HG02943 (cell line): ENCODE results near the gene GTF2H4.

Experiments
- ATAC-seq: cut with Tn5 transposase; IDR thresholded peaks from one replicate; pipeline ENCODE4 v1.9.1; 2021; ENCODE audit warnings: mild to moderate bottlenecking, low read depth, moderate library complexity; ENCODE audit not compliant: unreplicated experiment

GTF2H4 gene

DNA sequence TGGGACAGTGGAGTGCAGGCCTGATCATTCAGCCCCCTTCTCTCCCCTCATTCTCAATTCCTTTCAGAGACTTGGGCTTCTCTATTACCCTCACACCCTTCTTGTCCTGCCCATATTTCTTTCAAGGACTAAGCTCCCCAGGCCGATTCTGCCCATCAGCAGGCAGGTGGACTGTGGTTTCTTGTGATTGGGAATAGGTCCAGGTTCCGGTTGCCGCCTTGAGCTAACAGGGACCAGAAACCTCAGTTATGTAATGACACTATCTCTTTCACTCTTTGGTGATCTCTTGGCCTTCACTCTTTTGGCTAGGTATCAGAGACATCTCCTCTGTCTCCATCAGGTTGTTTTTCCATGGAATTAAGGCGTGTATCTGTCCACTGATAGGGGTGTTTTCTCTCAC is 39.2 kb downstream of the GTF2H4 start:
- ATAC-seq = no peak

DNA sequence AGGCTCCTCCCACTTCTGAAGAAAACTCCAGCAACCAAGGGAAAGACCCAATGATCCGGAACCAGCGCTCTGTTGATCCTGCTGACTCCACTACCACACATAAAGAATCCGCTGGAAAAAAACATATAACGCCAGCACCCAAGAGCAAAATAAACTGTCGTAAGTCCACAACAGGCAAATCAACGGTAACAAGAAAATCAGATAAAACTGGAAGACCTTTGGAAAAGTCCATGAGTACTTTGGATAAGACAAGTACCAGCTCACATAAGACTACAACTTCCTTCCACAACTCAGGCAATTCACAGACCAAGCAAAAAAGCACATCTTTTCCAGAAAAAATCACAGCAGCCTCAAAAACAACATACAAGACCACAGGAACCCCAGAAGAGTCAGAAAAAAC is 40.8 kb downstream of the GTF2H4 start:
- no peak for ATAC-seq

DNA sequence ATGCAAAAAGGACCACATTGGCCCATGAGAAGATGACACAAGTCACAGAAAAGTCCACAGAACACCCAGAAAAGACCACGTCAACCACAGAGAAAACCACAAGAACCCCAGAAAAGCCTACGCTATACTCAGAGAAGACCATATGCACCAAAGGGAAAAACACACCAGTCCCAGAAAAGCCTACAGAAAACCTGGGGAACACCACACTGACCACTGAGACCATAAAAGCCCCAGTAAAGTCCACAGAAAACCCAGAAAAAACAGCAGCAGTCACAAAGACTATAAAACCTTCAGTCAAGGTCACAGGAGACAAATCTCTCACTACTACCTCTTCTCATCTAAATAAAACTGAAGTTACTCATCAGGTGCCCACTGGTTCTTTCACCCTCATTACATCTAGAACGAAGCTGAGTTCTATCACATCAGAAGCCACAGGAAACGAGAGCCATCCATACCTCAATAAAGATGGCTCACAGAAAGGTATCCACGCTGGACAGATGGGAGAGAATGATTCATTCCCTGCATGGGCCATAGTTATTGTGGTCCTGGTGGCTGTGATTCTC is 44.0 kb downstream of the GTF2H4 start:
- ATAC-seq = no peak

GRCh38 chr6:30954631-30955366 is 46.8 kb downstream of the GTF2H4 start:
- no peak for ATAC-seq

DNA sequence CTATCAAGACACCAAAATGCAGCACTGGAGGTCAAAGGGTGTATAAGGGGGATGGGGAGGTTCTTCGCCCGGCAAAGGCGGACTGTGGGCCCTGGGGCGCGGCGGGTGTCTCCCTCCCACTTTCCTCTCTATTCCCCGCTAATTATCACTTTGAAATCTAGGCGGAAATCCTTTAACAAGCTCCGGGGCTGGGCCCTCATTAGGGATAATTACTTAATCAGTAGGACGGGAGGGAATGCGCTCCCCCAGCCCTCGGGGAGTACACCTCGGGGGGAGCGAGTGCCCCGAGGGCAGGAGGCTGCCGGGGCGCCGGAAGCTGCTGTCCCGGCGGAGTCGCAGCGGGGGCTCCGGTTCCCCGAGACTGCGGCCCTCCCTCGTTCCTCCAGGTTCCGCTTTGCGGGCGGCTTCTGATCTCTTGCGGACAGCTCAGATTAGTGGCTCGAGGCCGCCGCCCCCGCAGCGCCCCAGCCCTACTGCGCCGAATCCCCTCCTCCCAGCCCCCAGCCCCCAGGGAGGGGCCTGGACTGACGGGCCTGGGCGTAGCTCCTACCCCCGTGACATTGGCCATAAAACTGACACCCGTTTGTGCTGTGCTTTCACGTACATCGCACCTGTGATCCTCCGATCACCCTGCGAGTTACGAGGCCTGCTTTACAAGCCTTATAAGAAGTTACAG is 47.5 kb downstream of the GTF2H4 start:
- no peak for ATAC-seq

- ATAC-seq = no peak
These were observed 49.7 kb downstream of the GTF2H4 start for GRCh38 chr6:30957716-30958115.

DNA sequence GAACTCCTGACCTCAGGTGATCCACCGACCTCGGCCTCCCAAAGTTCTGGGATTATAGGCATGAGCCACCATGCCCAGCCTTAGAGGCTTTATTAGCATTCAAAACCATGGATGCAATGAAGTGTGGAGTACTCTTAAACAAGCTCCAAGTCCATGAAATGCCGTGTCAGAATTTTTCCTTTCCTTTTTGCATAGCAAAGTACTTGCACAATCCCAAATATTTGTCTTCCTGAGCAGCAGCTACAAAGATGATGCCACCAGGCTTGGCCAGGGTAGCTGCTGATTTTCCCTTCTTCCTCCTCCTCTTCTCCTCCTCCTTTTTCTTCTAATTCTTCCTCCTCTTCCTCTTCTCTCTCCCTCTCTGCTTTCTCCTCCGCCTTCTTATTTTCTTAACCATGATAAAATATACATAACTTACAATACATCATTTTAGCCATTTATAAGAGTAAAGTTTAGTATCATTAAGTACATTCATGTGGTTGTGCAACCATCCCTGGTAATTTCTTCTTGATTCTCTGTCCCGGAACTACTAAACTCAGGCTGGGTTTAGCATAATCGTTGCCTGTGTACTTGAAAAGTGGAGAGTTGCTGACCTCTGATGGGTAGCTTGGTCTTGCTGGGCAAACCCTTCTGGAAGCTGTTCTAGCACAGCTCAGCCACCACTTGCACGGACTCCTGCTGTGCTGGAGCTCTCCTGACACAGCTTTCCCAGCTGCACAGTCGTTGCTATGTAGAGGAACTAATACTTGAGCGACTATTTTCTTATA is 53.1 kb downstream of the GTF2H4 start:
- ATAC-seq = no peak

- ATAC-seq = no peak
These were observed 54.7 kb downstream of the GTF2H4 start for GRCh38 chr6:30962716-30963115.

GRCh38 chr6:30963641-30964040 is 55.6 kb downstream of the GTF2H4 start:
- no peak for ATAC-seq
